CD4-positive, alpha-beta T cell treated with Interleukin-15 for 4 hours (primary cell): ENCODE measurements around the gene UBE2E2.
"Not testable (repeated sequence)": the region's sequence is repeated elsewhere in the genome, so short reads cannot be mapped to it uniquely, and the experiment has no call there.

Experiments used
- DNase-seq: peaks from one replicate; pipeline ENCODE4 v3.0.0-alpha.2; 2020; ENCODE audit warnings: low spot score

UBE2E2 gene

DNA sequence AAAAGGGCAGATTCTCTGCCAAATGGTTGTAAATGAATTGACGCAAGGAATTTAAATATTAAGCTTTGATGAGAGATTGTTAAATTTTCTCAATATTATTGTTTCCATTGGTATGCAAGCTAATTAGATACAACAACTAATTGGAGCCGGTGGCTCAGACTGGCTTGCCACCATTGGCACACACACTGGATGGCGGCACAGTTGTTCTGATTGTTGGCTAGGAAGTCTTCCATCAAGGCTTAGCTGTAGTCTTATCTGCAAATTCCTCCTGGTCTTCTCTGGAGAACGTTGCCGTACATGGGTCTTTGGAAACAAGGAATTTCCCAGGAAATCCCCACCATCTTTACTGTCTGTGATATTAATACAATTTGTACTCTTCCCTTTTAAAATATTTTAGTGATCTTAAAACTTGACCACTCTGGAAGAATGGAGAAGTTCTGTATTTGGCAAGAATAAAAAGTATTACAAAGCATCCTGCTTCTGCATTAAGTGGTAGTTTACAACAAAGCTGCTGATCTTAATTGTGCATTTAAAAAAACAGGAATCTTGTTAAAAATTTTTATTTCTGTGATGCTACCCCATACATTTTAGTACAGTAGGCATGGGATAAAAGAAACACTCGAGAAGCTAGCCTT, 126.5 kb downstream of the UBE2E2 start:
- DNase-seq = no peak

DNA sequence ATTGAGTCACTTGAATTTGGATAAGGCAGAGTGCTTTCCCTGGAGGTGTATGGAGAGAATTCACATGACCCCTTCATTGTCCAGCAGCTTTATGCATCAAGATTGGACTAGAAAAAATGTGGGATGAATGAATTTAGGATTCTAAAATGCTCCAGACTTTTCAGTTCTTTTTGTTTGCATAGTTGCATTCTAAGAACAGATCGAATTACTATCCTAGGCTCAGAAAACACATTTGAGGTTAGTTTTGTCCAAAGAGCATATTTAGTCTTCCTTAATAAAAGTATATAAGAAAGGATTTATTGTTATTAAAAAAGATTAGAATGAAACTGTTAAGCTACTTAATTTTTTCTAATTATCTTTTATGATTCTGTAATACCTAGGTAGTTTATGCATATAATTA, 127.4 kb downstream of the UBE2E2 start:
- no peak for DNase-seq

DNA sequence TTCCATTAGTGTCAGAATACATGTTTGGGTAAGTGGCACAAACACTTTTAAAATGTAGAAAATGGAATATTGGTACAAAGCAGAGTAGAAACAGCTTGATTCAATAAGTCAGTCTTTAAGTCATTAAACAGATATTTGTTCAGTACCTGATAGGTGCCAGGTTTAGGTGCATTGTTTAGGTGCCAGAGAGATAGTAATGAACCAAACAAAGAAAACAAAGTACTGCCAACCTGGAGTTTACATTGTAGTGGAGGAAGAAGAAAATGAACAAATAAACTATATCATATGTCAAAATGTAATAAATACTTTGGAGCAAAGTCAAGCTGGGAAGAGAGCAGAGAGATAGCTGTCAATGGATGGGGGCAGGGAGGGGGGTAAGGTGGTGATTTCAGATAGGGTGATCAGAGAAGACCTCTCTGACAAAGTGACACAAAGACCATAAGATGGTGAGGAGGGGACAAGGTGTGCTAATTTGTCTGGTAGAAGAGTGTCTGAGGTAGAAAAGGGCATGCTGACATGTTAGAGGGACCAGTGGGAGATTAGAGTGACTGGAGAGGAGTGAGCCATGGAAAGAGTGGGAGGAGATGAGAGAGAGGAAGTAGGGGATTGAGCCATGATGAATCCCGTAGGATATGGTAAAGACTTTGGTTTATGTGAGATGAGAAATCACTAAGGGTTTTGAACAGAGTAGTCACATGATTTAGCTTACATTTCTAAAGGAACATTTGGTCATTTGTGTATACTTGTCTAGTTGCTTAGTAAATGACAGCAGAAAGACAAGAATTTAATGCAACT, 128.2 kb downstream of the UBE2E2 start:
- DNase-seq = no peak

DNA sequence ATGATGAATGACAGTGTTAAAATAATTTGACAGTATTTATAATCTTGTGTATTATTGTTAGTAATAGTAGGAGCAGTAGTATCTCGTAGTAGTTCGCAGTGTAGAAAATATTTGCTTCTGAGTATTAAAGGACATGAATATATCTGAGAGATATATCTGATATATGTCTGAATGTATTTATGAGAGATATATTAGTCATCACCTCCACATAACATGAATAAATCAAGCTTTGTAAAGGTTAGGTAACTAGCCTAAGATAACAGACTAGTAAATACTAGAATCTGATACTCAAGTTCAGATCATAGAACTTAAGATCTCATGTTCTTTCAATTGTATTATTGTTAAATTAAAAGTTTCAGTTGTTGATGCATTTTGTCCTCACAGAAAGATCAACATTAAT, 130.5 kb downstream of the UBE2E2 start:
- no peak for DNase-seq

DNA sequence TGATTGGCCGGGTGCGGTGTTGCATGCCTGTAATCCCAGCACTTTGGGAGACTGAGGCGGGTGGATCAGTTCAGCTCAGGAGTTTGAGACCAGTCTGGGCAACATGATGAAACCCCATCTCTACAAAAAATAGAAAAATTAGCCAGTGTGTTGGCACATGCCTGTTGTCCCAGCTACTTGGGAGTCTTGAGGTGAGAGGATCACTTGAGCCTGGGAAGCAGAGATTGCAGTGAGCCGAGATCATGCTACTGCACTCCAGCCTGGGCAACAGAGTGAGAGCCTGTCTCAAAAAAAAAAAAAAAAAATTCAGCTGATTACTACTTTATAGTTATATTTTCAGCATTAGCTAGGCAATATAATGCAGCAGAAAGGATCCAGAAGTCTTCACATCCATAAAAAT, 133.7 kb downstream of the UBE2E2 start:
- not testable (repeated sequence) for DNase-seq

DNA sequence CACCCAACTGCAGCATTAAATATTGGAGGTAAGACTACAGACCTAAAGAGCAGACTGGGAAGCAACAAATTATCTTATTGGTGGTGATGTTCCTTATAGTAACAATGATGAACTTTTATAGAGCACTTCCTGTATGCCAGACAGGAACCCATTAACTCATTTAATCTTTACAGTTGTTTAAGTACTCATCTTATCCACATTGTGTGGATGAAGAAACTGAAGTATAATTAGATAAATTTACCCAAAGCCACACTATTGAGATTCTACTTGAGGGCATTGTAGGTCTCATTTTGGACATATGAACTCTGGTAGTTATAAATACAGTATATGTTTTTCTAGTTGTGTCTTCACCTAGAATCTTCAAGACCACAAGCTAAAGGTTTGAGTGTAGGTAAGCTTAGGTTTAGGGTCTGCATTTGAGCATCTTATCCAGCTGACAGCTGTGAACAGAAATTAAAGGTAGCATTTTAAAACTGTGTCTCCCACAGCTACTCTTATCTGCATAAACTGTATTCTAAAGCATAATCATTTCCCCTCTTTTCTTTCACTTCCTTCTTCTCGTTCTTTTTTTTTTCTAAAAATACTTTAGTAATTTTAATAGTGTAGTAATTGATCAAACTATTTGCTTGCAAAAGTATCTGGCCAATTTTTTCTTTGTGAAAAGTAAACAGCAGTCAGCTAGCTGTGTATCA, 138.2 kb downstream of the UBE2E2 start:
- DNase-seq = no peak

DNA sequence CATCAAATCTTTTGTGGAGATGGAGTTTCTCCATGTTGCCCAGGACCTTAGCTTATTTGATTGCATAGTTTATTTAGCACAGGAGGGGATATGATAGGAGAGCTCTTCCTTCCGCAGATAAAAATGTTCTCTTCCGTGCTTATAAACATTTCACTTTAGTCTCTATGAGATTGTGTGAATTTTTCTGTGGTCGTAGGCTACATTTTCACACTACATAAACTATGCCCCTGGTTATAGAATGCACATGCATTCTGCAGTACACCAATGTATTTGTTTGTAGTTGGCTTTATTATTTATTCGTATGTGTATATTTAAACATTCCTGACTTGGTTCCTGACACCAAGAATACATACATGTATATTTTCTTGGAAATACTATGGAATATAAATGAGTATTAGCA, 139.2 kb downstream of the UBE2E2 start:
- no peak for DNase-seq

DNA sequence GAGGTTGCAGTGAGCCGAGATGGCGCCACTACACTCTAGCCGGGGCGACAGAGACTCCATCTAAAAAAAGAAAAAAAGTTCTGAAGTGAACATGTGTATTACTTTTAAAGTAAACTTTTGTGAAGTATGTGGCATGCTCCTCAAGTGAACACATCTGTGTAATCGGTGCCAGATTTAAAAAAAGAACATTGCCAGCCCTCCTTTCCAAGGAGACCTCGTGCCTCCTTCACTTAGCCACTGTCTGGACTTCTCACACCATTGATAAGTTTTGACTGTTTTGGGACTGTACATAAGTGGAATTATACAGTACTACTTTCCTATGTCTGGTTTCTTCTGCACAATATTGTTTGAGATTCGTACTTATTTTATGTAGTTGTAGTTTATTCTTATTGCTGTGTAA, 140.4 kb downstream of the UBE2E2 start:
- DNase-seq = no peak

DNA sequence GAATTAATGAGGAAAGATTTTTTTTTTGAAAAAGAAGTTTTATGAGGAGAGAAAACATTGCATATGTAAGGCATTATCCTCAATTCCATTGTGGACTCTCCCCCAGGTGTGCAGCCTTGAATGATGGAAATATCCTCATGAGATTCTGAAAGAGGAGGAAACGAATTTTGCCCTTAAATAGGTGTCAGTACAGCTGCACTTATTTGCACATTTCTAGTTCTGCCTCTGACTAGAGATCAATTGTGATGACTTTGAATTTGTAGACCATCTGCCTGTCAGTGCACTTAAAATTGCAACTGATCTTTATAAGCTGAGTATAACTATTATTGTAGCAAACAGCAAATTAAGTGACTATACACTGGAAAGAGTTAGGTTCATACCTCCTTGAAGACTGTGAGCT, 141.8 kb downstream of the UBE2E2 start:
- no peak for DNase-seq

DNA sequence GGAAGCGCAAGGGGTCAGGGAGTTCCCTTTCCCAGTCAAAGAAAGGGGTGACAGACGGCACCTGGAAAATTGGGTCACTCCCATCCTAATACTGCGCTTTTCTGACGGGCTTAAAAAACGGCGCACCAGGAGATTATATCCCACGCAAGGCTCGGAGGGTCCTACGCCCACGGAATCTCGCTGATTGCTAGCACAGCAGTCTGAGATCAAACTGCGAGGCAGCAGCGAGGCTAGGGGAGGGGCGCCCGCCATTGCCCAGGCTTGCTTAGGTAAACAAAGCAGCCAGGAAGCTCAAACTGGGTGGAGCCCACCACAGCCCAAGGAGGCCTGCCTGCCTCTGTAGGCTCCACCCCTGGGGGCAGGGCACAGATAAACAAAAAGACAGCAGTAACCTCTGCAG, 146.3 kb downstream of the UBE2E2 start:
- DNase-seq = not testable (repeated sequence)

DNA sequence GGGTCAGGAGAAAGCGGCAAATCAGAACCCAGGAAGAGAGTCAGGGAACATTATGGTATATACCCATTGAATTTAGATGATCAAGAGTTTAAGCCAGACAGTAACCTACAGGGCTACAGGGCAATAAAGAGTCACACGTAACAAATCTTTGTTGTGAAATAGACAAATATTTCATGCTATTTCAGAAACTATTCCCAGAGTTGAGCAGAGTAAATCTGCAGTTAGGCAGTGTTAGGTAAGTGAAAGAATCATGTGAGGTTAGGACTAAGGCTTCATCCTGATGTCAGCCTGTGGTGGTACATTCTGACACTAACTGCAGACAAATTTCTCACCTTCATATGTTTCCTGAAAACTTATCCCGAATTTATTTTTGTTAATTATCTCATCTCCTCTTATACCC, 153.0 kb downstream of the UBE2E2 start:
- DNase-seq = no peak

DNA sequence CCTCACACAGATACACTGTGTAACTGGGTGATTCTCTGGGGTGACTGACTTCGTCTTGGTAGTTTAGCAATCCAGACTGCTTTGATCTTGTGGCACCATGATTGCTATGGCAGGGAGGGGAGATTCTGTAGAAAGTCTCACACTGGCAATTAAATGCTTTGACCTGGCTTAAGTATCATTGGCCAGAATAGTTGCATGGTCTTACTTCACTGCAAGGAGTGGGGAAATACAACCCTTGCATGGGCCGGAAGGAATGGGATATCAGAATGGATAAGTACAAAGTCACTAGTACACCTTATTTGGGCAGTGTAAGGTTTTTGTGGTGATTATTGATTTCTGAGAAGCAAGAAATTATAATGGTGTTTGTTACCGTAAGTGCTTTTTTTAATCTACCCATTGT, 153.8 kb downstream of the UBE2E2 start:
- DNase-seq = no peak

DNA sequence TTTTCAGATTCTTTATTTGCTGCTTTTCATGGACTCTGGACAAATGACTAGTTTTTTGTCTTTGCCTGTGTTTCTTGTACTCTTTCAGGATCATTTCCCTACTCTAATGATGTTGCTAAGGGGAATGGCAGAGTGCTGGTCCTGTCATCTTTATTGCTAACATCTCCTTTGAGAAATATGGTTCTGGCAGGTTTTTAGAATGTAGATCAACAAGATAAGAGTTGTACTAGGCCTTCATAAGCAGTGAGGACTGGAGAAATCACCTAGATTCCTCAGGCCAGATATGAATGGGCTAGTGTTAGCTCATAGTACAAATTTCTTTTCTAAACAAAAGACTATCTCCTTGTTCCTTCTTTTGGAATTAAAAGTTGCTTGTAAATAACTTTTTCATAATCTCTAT, 156.0 kb downstream of the UBE2E2 start:
- DNase-seq = no peak

DNA sequence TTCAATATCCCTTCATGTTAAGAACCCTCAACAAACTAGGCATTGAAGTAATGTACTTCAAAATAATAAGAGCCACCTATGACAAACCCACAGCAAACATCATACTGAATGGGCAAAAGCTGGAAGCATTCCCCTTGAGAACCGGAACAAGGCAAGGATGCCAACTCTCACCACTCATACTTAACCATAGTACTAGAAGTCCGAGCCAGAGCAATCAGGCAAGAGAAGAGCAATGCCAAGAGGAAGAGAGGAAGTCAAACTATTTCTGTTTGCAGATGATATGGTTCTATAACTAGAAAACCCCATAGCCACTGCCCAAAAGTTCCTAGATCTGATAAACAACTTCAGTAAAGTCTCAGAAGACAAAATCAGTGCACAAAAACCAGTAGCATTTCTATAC, 161.9 kb downstream of the UBE2E2 start:
- DNase-seq = no peak

DNA sequence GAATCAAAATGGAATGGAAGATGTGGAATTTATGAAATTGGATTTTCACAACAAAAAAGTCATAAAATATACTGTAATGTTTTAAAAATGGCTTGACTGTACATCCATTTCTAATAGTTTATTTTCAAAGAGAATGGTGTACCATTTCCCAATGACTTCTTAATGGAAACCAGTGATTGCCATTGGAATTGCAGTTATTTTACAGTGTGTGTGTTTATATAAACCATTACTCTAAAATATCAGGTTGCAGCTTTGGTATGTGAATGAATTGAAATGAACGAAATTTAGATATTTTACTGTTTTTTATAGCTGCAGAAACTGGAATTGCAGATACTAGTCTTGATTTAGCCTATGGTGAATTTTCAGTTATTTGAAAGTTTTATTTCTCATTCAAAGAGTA, 165.6 kb downstream of the UBE2E2 start:
- DNase-seq = no peak

DNA sequence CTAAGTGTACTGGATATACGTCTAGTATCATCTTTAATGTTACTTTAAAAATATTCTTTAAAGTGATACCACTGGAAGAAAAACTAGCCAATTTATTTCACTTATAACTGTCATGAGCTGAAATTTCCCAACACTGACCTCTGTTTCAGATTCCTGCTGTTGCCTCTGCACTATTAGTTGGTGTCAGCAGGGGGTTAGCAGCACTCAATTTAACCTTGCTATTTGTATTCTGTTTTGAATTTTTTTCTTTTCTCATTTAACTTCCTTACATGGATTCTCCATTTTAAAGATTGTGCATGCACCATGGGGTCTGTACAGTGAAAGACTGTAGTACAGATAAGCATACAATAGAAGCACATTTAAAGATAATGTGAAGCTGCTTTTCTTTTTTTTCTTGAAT, 169.2 kb downstream of the UBE2E2 start:
- no peak for DNase-seq

DNA sequence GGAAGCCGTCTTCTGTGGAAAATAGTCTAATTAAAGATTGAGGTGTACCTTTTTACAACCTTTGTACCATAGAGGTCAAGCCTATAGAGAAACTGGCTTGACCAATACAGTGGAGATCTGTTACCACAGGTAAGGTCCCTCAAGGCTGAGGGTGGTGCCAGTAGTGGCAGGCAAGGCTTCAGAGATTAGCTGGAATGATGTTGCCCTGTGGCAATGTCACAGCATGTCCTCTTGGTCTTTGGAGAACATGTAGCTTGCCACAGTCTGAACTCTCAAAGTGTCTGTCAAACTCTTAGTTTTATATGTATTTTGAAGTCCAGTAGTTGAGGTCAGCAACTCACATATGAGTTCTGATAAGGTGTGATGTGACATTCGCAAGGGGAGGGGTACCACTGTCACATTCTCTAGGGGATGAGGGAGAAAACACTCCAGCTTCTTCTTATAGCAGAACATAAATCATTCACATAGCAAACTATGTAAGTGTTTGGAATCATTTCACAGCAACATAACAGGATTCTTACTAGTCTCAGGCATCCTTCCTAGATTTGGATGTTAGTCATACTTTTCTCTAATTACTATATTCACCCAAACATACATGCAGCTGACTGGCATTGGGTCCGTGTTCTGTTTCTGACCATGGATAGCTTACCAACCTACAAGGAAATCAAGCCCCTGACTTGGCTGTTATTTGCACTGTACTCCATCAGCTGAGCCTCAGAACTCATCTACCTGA, 173.6 kb downstream of the UBE2E2 start:
- DNase-seq = no peak

DNA sequence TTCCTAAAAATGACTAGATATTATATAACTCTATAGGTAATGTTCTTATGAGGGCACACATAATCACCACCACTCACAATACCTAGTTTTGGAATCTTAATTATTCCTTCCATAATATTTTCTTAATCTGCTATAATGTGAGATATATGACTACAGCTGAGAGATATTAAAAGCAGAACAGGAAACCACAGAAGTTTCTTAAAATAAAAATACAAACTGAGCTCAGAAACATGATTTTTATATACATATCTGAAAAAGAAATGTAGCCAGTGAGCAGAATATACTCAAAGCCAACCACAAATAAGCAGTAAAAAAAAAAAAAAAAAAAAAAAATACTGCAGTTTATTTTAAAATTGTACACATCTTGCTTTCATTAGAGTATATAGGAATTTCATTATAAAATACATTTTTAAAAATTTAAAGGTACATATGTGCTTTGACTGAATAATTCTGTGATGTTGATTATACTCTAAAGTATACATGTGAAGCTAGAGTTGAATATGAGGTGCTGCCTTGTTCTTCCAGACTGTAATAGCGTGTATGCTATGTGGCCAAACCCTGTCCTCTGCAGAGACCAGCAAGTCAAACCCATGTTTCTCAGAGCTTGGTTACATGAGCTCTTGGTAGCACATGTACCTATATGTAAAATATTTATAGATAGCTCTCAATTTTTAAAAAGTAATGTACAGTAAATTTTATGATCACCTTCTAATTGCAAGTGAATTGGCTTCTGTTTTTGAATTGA, 175.0 kb downstream of the UBE2E2 start:
- DNase-seq = no peak

DNA sequence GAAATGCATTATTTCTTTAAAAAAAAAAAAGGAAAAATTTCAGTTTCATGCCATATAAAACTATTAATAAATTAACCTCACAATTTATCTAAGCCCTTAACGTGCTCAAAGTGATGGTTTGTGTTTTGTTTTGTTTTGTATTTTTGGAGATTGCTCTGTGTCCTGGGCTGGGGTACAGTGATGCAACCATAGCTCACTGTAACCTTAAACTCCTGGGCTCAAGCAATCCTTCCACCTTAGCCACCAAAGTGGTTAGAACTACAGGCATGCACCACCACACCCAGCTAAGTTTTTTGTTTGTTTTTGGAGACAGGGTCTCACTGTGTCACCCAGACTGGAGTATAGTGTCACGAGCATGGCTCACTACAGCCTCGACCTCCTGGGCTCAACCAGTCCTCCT, 180.7 kb downstream of the UBE2E2 start:
- no peak for DNase-seq

DNA sequence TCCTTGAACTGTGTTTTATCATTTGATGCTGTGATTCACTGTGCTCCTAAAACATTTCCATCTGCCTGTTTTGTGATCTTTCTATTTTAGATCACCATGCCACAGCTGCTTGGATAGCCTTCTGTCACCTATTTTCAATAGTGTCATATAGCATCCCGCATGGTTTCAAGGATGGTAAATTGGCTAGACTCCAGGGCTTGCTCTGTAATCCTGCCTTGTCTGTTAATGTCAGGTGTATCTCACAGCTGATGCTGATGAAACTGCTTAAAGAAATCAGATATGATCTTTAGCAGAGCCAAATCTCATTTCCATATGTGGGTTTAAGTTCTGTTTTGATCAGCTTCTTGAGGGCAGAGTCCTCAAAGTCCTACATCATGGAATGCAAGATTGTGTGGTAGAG, 182.2 kb downstream of the UBE2E2 start:
- DNase-seq = no peak

DNA sequence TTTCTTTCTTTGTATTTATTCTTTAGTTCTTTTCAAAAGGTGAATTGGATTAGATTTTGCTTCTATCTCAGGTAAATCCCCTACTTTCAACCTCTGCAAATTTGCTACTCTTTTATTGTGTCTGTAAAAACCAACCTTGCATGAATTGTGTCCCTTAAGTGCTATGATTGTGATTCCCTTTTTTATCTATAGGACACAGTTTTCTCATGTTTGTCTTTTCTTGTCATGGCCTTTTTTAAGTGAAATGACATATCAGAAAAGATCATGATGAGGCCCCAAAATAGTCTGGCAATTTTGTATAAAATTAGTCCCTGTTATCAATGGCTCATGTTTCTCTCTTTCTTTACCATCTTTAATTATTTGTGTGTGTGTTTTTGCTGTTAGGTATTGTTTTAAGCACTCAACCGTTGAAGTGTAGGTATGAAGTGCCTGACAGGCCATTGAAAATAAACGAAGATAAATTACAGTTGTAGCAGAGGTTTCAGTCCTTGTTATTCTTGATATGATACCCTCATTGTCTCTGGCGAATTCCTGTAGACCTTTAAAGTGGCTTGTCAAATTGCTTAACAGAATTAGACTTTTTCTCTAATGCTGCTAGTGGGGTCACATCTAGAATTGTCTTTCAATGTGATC, 184.3 kb downstream of the UBE2E2 start:
- no peak for DNase-seq
